ENCODE results near the gene DRD1.

Gene DRD1

DNA sequence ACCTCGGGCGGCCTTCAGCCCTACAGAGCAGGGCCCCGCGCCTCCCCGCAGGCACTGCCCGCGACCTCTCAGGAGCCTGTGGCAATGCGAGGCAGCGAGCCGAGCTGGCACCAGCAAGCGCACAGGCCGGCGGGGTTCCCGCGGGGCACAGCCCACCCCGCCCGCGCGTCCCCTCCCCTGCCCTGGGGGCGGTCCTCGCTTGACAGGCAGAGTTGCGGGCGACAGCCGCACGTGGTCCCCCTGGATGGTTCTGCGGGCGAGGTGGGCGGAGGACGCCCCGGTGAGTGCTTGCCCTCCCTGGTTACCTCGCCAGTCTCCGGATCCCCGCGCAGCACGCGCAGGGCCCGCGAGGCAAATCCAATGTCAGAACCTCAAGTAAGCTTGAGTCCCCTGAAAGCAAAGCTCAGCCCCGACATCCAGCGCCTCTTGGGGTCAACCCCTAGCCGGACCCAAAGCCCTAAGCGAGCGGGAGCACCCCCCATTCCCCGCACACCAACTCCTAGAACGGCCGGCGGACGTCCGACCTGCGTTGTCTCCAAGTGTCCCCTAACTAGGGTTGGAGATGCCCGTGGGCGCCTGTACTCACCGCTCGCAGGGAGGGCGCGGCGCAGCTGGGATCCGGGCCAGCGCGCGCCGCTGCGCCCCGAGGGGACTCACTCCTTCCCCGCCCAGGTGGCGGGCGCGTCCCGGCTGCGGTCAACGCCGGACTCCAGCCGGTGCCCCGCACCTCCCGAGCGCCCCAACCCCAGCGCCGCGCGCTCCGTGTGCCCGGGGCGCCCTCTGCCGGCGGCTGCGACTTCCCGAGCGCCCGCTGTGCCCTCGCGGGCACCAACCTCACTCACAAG, at the start of gene DRD1:
DRD1 (minus strand) TSS at position 123 of the 845 bp plus-strand sequence. CDS start 1,083 bp downstream, outside the sequence.
- peak within 1 kb of the TSS; percentile 47 for H3K4me3 ChIP-seq (ENCODE audit: low read length)
- H3K4me1 ChIP-seq (ENCODE audit: control insufficient read depth, insufficient read depth, low read length), result no peaks in the 10 kb centered on the region
- H3K27ac ChIP-seq (ENCODE audit: low read depth, low read length), result no peak within 1 kb of the TSS
- H3K36me3 ChIP-seq (ENCODE audit: control insufficient read depth, insufficient read depth, low read length), result no peaks in the 10 kb centered on the region
- peaks cover 6% of the 10 kb centered on the region for H3K27me3 ChIP-seq (ENCODE audit: control insufficient read depth, insufficient read depth, low read length)
- H3K9ac ChIP-seq (ENCODE audit: low read length), result no peak within 1 kb of the TSS

DNA sequence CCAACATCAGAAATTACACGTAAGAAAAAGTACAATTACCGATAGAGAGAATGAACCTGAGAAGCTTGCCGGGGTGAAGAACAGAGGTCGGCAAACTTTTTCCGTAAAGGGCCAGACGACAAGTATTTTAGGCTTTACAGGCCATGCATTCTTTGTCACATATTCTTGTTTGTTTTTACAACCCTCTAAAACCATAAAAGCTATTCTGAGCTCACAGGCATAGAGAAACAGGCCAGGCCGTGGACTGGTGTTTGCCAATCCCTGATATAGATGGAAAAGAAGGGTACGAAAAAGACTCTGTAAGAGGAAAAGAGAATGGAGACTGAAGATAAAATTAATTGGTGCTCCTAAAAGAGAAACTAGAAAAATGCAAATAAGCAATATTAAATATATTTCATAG, 49.7 kb upstream of the DRD1 start:
- H3K27ac ChIP-seq (ENCODE audit: low read depth, low read length), result no peak overlapping the region
- H3K27me3 ChIP-seq (ENCODE audit: control insufficient read depth, insufficient read depth, low read length), result no peaks in the 10 kb centered on the region
- H3K4me3 ChIP-seq (ENCODE audit: low read length), result no peak overlapping the region
- H3K36me3 ChIP-seq (ENCODE audit: control insufficient read depth, insufficient read depth, low read length), result peaks cover 14% of the 10 kb centered on the region
- H3K9ac ChIP-seq (ENCODE audit: low read length), result no peak overlapping the region
- no peaks in the 10 kb centered on the region for H3K4me1 ChIP-seq (ENCODE audit: control insufficient read depth, insufficient read depth, low read length)

- H3K27ac ChIP-seq (ENCODE audit: low read depth, low read length), result no peak overlapping the region
- H3K9ac ChIP-seq (ENCODE audit: low read length), result no peak overlapping the region
- no peaks in the 10 kb centered on the region for H3K27me3 ChIP-seq (ENCODE audit: control insufficient read depth, insufficient read depth, low read length)
- no peak overlapping the region for H3K4me3 ChIP-seq (ENCODE audit: low read length)
- no peaks in the 10 kb centered on the region for H3K4me1 ChIP-seq (ENCODE audit: control insufficient read depth, insufficient read depth, low read length)
- H3K36me3 ChIP-seq (ENCODE audit: control insufficient read depth, insufficient read depth, low read length), result peaks cover 14% of the 10 kb centered on the region
Measured at GRCh38 chr5:175493260-175493659, 49.3 kb upstream of the DRD1 start.

DNA sequence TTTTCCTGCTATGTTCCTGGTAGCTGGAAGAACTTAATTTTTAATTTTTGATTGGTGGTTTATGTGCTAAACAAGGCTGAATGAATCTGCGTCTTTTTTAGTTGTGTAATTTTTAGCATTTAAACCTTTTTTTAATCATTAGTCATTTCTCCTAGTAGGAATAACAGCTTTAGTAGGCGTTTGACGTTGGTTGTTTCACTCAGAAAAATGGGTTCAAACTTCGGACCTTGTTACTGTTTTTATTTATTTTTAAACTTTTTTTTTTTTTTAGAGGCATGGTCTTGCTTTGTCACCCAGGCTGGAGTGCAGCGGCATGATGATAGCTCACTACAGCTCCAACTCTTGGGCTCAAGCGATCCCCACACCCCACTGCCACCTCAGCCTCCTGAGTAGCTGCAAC, 47.2 kb upstream of the DRD1 start:
- Histone ChIP-seq H3K27me3 (ENCODE audit: control insufficient read depth, insufficient read depth, low read length) (no peaks in the 10 kb centered on the region), H3K36me3 (ENCODE audit: control insufficient read depth, insufficient read depth, low read length) (peaks cover 14% of the 10 kb centered on the region)

GRCh38 chr5:175489693-175490443, 45.9 kb upstream of the DRD1 start:
- H3K36me3 ChIP-seq (ENCODE audit: control insufficient read depth, insufficient read depth, low read length), result peaks cover 14% of the 10 kb centered on the region
- no peaks in the 10 kb centered on the region for H3K4me1 ChIP-seq (ENCODE audit: control insufficient read depth, insufficient read depth, low read length)
- no peaks in the 10 kb centered on the region for H3K27me3 ChIP-seq (ENCODE audit: control insufficient read depth, insufficient read depth, low read length)
- no peak overlapping the region for H3K27ac ChIP-seq (ENCODE audit: low read depth, low read length)
- H3K9ac ChIP-seq (ENCODE audit: low read length), result no peak overlapping the region
- H3K4me3 ChIP-seq (ENCODE audit: low read length), result no peak overlapping the region

More for the DNA sequence above, 47.2 kb upstream of the DRD1 start:
- H3K27ac ChIP-seq (ENCODE audit: low read depth, low read length), result no peak overlapping the region
- H3K4me1 ChIP-seq (ENCODE audit: control insufficient read depth, insufficient read depth, low read length), result no peaks in the 10 kb centered on the region
- H3K4me3 ChIP-seq (ENCODE audit: low read length), result no peak overlapping the region
- H3K9ac ChIP-seq (ENCODE audit: low read length), result no peak overlapping the region

DNA sequence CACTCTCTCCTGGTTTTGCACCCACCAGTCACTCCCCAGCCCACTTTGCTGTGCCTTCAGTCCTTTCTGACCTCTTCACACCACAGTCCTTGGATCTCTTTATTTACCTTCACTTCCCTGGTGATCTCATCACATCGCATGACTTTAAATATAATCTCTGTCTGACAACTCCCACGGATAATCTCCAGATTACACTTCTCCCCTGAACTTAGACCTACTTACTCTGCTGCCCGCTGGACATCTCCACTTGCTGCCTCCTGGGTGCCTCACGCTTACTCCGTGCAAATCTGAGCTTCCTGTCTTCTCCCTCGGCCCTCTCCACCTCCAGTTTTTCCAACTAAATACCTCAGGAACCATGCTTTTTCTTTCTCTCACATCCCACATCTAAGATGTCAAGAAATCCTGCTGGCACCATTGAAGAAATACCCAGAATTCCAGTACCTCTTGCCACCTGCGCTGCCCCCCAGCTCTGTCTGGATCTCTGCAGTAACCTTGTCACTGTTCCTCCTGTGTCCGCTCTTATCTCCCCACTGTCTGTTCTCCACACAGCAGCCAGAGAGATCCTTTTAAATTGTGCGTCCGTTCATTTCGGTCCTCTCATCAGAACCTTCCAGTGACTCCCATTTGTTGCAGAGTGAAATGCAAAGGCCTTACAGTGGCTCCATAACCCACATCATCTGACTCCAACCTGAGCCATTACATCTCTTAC, 43.7 kb upstream of the DRD1 start:
- peaks cover 14% of the 10 kb centered on the region for H3K36me3 ChIP-seq (ENCODE audit: control insufficient read depth, insufficient read depth, low read length)
- no peaks in the 10 kb centered on the region for H3K4me1 ChIP-seq (ENCODE audit: control insufficient read depth, insufficient read depth, low read length)
- H3K27me3 ChIP-seq (ENCODE audit: control insufficient read depth, insufficient read depth, low read length), result no peaks in the 10 kb centered on the region
- no peak overlapping the region for H3K27ac ChIP-seq (ENCODE audit: low read depth, low read length)
- no peak overlapping the region for H3K9ac ChIP-seq (ENCODE audit: low read length)
- no peak overlapping the region for H3K4me3 ChIP-seq (ENCODE audit: low read length)

- H3K4me1 ChIP-seq (ENCODE audit: control insufficient read depth, insufficient read depth, low read length), result no peaks in the 10 kb centered on the region
- no peak overlapping the region for H3K9ac ChIP-seq (ENCODE audit: low read length)
- H3K27me3 ChIP-seq (ENCODE audit: control insufficient read depth, insufficient read depth, low read length), result no peaks in the 10 kb centered on the region
- H3K27ac ChIP-seq (ENCODE audit: low read depth, low read length), result no peak overlapping the region
- H3K4me3 ChIP-seq (ENCODE audit: low read length), result no peak overlapping the region
- peaks cover 10% of the 10 kb centered on the region for H3K36me3 ChIP-seq (ENCODE audit: control insufficient read depth, insufficient read depth, low read length)
Measured at GRCh38 chr5:175485631-175486030, 41.6 kb upstream of the DRD1 start.

DNA sequence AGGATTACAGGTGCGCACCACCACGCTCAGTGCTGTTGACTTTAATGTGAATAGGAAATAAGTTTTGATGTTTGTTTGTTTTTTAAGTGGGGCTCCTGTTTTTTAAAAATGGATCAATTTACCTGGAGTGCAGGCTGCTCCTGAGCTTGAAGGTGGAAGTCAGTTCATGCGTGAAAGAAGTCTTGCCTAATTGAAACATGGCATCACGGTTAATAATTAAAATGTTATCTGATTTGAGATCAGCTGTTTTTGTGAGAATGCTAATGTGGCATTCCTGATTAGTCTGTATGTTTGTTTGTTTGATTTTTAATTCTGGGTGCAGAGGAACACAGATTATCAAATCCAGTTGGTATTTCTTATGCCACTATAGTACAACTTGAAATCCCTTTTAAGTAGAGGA, 40.8 kb upstream of the DRD1 start:
- Histone ChIP-seq H3K27ac (ENCODE audit: low read depth, low read length) (no peak overlapping the region), H3K27me3 (ENCODE audit: control insufficient read depth, insufficient read depth, low read length) (no peaks in the 10 kb centered on the region), H3K36me3 (ENCODE audit: control insufficient read depth, insufficient read depth, low read length) (peaks cover 7% of the 10 kb centered on the region), H3K9ac (ENCODE audit: low read length) (no peak overlapping the region), H3K4me1 (ENCODE audit: control insufficient read depth, insufficient read depth, low read length) (peaks cover 1% of the 10 kb centered on the region), H3K4me3 (ENCODE audit: low read length) (no peak overlapping the region)

DNA sequence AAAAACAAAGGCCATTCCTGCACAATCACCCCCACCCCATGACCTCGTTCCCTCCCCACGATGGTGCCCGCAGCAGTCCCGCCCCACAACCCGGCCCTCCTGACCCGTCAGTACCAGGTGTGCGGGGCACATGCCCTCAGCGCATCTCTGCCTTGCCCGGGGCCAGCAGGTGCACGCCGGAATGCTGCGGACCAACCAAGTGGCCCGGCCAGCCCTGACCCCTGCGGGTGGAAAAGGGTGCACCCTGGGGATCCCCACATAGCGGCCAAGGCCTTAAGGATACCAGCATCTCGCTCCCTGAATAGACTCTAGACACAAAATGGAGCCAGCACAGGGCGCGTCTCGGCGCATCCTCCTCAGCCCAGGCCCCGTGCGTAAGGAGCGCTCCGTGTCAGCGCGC, 40.3 kb upstream of the DRD1 start:
- Histone ChIP-seq H3K4me3 (ENCODE audit: low read length) (no peak overlapping the region), H3K36me3 (ENCODE audit: control insufficient read depth, insufficient read depth, low read length) (peaks cover 7% of the 10 kb centered on the region), H3K4me1 (ENCODE audit: control insufficient read depth, insufficient read depth, low read length) (peaks cover 6% of the 10 kb centered on the region), H3K27me3 (ENCODE audit: control insufficient read depth, insufficient read depth, low read length) (no peaks in the 10 kb centered on the region), H3K27ac (ENCODE audit: low read depth, low read length) (no peak overlapping the region), H3K9ac (ENCODE audit: low read length) (no peak overlapping the region)

DNA sequence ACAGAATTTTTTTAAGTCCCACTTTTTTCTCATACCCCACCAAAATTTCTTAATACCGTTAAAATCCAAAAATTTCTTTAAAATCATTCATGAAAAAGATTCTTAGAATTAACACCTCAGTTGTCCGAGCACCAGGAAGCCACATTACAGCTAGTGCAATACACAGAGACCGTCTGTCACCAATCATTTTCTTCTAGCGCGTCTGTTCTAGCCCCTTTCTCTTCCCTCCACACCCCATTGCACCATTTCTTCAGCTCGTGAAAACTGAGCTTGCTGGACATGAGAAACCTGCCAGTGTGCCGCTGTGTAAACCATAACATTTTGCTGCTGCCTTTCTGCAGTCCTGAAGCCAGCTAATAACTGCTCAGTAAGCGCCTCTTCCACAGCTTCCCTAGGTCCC, 39.4 kb upstream of the DRD1 start:
- Histone ChIP-seq H3K36me3 (ENCODE audit: control insufficient read depth, insufficient read depth, low read length) (peaks cover 7% of the 10 kb centered on the region), H3K4me1 (ENCODE audit: control insufficient read depth, insufficient read depth, low read length) (peaks cover 8% of the 10 kb centered on the region), H3K4me3 (ENCODE audit: low read length) (no peak overlapping the region), H3K9ac (ENCODE audit: low read length) (no peak overlapping the region), H3K27ac (ENCODE audit: low read depth, low read length) (no peak overlapping the region), H3K27me3 (ENCODE audit: control insufficient read depth, insufficient read depth, low read length) (no peaks in the 10 kb centered on the region)

- Histone ChIP-seq H3K4me3 (ENCODE audit: low read length) (peak overlapping the region; percentile 96), H3K27ac (ENCODE audit: low read depth, low read length) (peak overlapping the region; percentile 42), H3K4me1 (ENCODE audit: control insufficient read depth, insufficient read depth, low read length) (peaks cover 8% of the 10 kb centered on the region), H3K27me3 (ENCODE audit: control insufficient read depth, insufficient read depth, low read length) (no peaks in the 10 kb centered on the region), H3K36me3 (ENCODE audit: control insufficient read depth, insufficient read depth, low read length) (peaks cover 7% of the 10 kb centered on the region), H3K9ac (ENCODE audit: low read length) (peak overlapping the region; percentile 89)
Measured at GRCh38 chr5:175479125-175479881, 35.3 kb upstream of the DRD1 start.

All from rectal smooth muscle tissue (tissue), 1 donor.